H1 (cell line): ENCODE measurements around the gene KCNK3. TPM values are rescaled to one million over a fixed set of nuclear protein-coding genes. Genes with fewer than 3 reads are reported as not detected.

Experiments used
- CTCF ChIA-PET: fragments of 300-600 bp; sonication (Branson Sonifier 250); formaldehyde crosslinking; loops from one replicate; lab custom pipeline; 2021; ENCODE audit not compliant: partially characterized antibody; lab: Charles Lee
- POLR2A ChIA-PET: fragments of 300-600 bp; sonication (Branson Sonifier 250); formaldehyde crosslinking; loops from one replicate; lab custom pipeline; 2021; ENCODE audit warnings: inconsistent platforms; ENCODE audit not compliant: partially characterized antibody; lab: Charles Lee
- DNase-seq, 2 experiments: peaks; one replicate each; pipeline versions ENCODE4 v3.0.0 to v3.0.0-alpha.2; 2010 to 2022; ENCODE audit warnings: low spot score in 2 of 2, low read depth in 1 of 2, mixed read lengths in 1 of 2
- FAIRE-seq: peaks from 2 replicates; lab custom pipeline; 2011; peaks lifted over from hg19 to GRCh38; lab: Jason Lieb, UNC
- H2AFZ ChIP-seq: 2 replicates; pipeline ENCODE4 v1.8.1; 2012; ENCODE audit warnings: low read length, inconsistent platforms
- H2AK5ac ChIP-seq: 2 replicates; pipeline ENCODE4 v1.6.1; 2013; ENCODE audit warnings: low read depth, low read length
- H2BK120ac ChIP-seq: replicated peaks from 2 replicates; pipeline ENCODE3; 2013; ENCODE audit warnings: low read depth, low read length, inconsistent platforms
- H2BK12ac ChIP-seq: 2 replicates; pipeline ENCODE4 v1.6.1; 2013; ENCODE audit warnings: low read depth, low read length
- H2BK15ac ChIP-seq: 2 replicates; pipeline ENCODE4 v1.6.1; 2013; ENCODE audit warnings: low read length
- H2BK20ac ChIP-seq: 2 replicates; pipeline ENCODE4 v1.6.1; 2013; ENCODE audit warnings: low read length
- H2BK5ac ChIP-seq: 2 replicates; pipeline ENCODE4 v1.6.1; 2013; ENCODE audit warnings: low read depth, low read length
- H3K14ac ChIP-seq: 2 replicates; pipeline ENCODE4 v1.6.1; 2013; ENCODE audit warnings: inconsistent platforms; ENCODE audit not compliant: insufficient read length
- H3K18ac ChIP-seq: 2 replicates; pipeline ENCODE4 v1.6.1; 2013; ENCODE audit warnings: low read length; ENCODE audit errors: extremely low read depth
- H3K23ac ChIP-seq: 2 replicates; pipeline ENCODE4 v1.6.1; 2013; ENCODE audit warnings: inconsistent platforms; ENCODE audit not compliant: insufficient read length
- H3K23me2 ChIP-seq: 2 replicates; pipeline ENCODE4 v1.6.1; 2013; ENCODE audit warnings: low read depth, low read length
- H3K27ac ChIP-seq: 2 replicates; pipeline ENCODE4 v1.6.1; 2011; ENCODE audit warnings: low read depth, low read length, inconsistent platforms
- H3K27me3 ChIP-seq, 4 experiments: replicated peaks in 1 of 4; 1 replicate in 1 of 4; 2 replicates in 3 of 4; pipeline versions ENCODE4 v1.6.1 to v1.8.1; 2011 to 2013; ENCODE audit warnings: low read length in 3 of 4, mild to moderate bottlenecking in 3 of 4, inconsistent platforms in 2 of 4, mixed read lengths in 2 of 4, moderate library complexity in 1 of 4; ENCODE audit not compliant: control insufficient read depth in 3 of 4, insufficient read depth in 3 of 4; ENCODE audit errors: extremely low read depth in 1 of 4
- H3K36me3 ChIP-seq, 4 experiments: 2 replicates each; pipeline versions ENCODE4 v1.6.1 to v1.8.1; 2011 to 2013; ENCODE audit warnings: mild to moderate bottlenecking in 4 of 4, low read length in 3 of 4, moderate library complexity in 2 of 4, control low read depth in 1 of 4, inconsistent platforms in 1 of 4; ENCODE audit not compliant: insufficient read depth in 4 of 4, control insufficient read depth in 2 of 4
- H3K4ac ChIP-seq: replicated peaks from 2 replicates; pipeline ENCODE3; 2013; ENCODE audit warnings: low read length, low read depth, mixed read lengths, inconsistent platforms; ENCODE audit not compliant: insufficient read length
- H3K4me1 ChIP-seq, 4 experiments: replicated peaks in 1 of 4; 1 replicate in 1 of 4; 2 replicates in 3 of 4; pipeline versions ENCODE4 v1.6.1 to v1.8.1; 2011 to 2013; ENCODE audit warnings: low read length in 3 of 4, inconsistent platforms in 2 of 4, mixed read lengths in 1 of 4; ENCODE audit not compliant: insufficient read depth in 4 of 4, control insufficient read depth in 3 of 4
- H3K4me2 ChIP-seq, 2 experiments: 2 replicates each; pipeline versions ENCODE4 v1.6.1 to v1.8.1; 2011 to 2013; ENCODE audit warnings: low read depth in 2 of 2, low read length in 2 of 2, control low read depth in 1 of 2, inconsistent platforms in 1 of 2, mild to moderate bottlenecking in 1 of 2; ENCODE audit not compliant: insufficient read depth in 1 of 2
- H3K4me3 ChIP-seq, 4 experiments: fragments of 200-600, 300-600 bp in 1 of 4; sonication (generic), shearing (Covaris generic), sonication (Bioruptor Twin) in 1 of 4; 2 replicates each; pipeline versions ENCODE4 v1.5.1 to v1.8.1; 2011 to 2016; ENCODE audit warnings: low read length in 4 of 4, low read depth in 3 of 4, control low read depth in 2 of 4, inconsistent platforms in 2 of 4, mild to moderate bottlenecking in 2 of 4, mixed read lengths in 1 of 4, moderate library complexity in 1 of 4; ENCODE audit not compliant: insufficient read depth in 2 of 4; ENCODE audit errors: extremely low read depth in 1 of 4
- H3K56ac ChIP-seq: replicated peaks from 2 replicates; pipeline ENCODE3; 2013; ENCODE audit warnings: low read depth, mild to moderate bottlenecking, mixed read lengths, low read length, inconsistent platforms; ENCODE audit not compliant: insufficient read length
- H3K79me1 ChIP-seq: 2 replicates; pipeline ENCODE4 v1.6.1; 2013; ENCODE audit warnings: low read depth, low read length, control low read depth
- H3K79me2 ChIP-seq, 2 experiments: 2 replicates each; pipeline versions ENCODE4 v1.6.1 to v1.8.1; 2012 to 2013; ENCODE audit warnings: low read length in 2 of 2, mild to moderate bottlenecking in 2 of 2, inconsistent platforms in 1 of 2; ENCODE audit not compliant: insufficient read depth in 2 of 2, control insufficient read depth in 1 of 2
- H3K9ac ChIP-seq, 4 experiments: replicated peaks in 1 of 4; 1 replicate in 1 of 4; 2 replicates in 3 of 4; pipeline versions ENCODE4 v1.6.1 to v1.8.1; 2011 to 2013; ENCODE audit warnings: low read depth in 3 of 4, low read length in 3 of 4, control low read depth in 2 of 4, mild to moderate bottlenecking in 2 of 4, moderate library complexity in 2 of 4, inconsistent platforms in 1 of 4; ENCODE audit errors: extremely low read depth in 1 of 4
- H3K9me3 ChIP-seq, 2 experiments: 2 replicates each; pipeline versions ENCODE4 v1.6.1 to v1.8.1; 2012 to 2013; ENCODE audit warnings: mild to moderate bottlenecking in 2 of 2, moderate library complexity in 2 of 2, control low read depth in 1 of 2, inconsistent platforms in 1 of 2, low read depth in 1 of 2, low read length in 1 of 2, mixed read lengths in 1 of 2; ENCODE audit not compliant: insufficient read depth in 2 of 2
- H4K20me1 ChIP-seq, 2 experiments: replicated peaks in 1 of 2; 2 replicates each; pipeline versions ENCODE3 to v1.8.1; 2011 to 2013; ENCODE audit warnings: inconsistent platforms in 2 of 2, low read length in 2 of 2, mild to moderate bottlenecking in 1 of 2; ENCODE audit not compliant: insufficient read depth in 2 of 2, control insufficient read depth in 1 of 2
- H4K5ac ChIP-seq: 2 replicates; pipeline ENCODE4 v1.6.1; 2013; ENCODE audit warnings: low read length, low read depth, mixed read lengths, inconsistent platforms; ENCODE audit not compliant: insufficient read length
- H4K8ac ChIP-seq: 2 replicates; pipeline ENCODE4 v1.8.0; 2013; ENCODE audit warnings: mild to moderate bottlenecking, moderate library complexity, low read length, inconsistent platforms; ENCODE audit not compliant: insufficient read depth; ENCODE audit errors: extremely low read depth
- H4K91ac ChIP-seq: replicated peaks from 2 replicates; pipeline ENCODE3; 2013; ENCODE audit warnings: low read length, mixed read lengths, inconsistent platforms; ENCODE audit not compliant: insufficient read length
- BRCA1 ChIP-seq: IDR thresholded peaks from 2 replicates; pipeline ENCODE4 v1.6.1; 2012; ENCODE audit warnings: low read depth, low read length, improper control_type of control experiment
- CREB1 ChIP-seq: IDR thresholded peaks from 2 replicates; pipeline ENCODE4 v1.6.1; 2012; ENCODE audit warnings: inconsistent platforms
- EP300 ChIP-seq, 2 experiments: IDR thresholded peaks; 1 replicate in 1 of 2; 2 replicates in 1 of 2; pipeline ENCODE4 v1.6.1; 2011 to 2012; ENCODE audit warnings: low read depth in 2 of 2, low read length in 2 of 2, mild to moderate bottlenecking in 2 of 2, borderline replicate concordance in 1 of 2, inconsistent platforms in 1 of 2, moderate library complexity in 1 of 2
- POLR2A ChIP-seq, 2 experiments: IDR thresholded peaks; 1 replicate in 1 of 2; 2 replicates in 1 of 2; pipeline ENCODE4 v1.6.1; 2011; ENCODE audit warnings: low read depth in 2 of 2, low read length in 2 of 2, mild to moderate bottlenecking in 2 of 2; ENCODE audit errors: control extremely low read depth in 1 of 2
- RAD21 ChIP-seq, 2 experiments: IDR thresholded peaks in 1 of 2; conservative IDR thresholded peaks in 1 of 2; 2 replicates each; pipeline ENCODE4 v1.6.1; 2011; ENCODE audit warnings: low read depth in 2 of 2, low read length in 2 of 2, improper control_type of control experiment in 1 of 2, inconsistent platforms in 1 of 2, mild to moderate bottlenecking in 1 of 2, moderate library complexity in 1 of 2
- RBBP5 ChIP-seq: IDR thresholded peaks from 2 replicates; pipeline ENCODE4 v1.7.1; 2012; ENCODE audit warnings: low read depth, mild to moderate bottlenecking, inconsistent platforms, low read length, moderate library complexity, borderline replicate concordance
- SP2 ChIP-seq: IDR thresholded peaks from 2 replicates; pipeline ENCODE4 v1.6.1; 2012; ENCODE audit warnings: mild to moderate bottlenecking, low read length, inconsistent platforms
- SRF ChIP-seq: IDR thresholded peaks from 2 replicates; pipeline ENCODE4 v1.6.1; 2011; ENCODE audit warnings: mild to moderate bottlenecking, low read depth, low read length, moderate library complexity
- TBP ChIP-seq: IDR thresholded peaks from 2 replicates; pipeline ENCODE4 v1.6.1; 2011; ENCODE audit warnings: low read depth, low read length, improper control_type of control experiment
- TCF12 ChIP-seq: IDR thresholded peaks from 2 replicates; pipeline ENCODE4 v1.6.1; 2011; ENCODE audit warnings: low read depth, mild to moderate bottlenecking, low read length
- TEAD4 ChIP-seq: IDR thresholded peaks from 2 replicates; pipeline ENCODE4 v1.6.1; 2012; ENCODE audit warnings: low read depth, low read length, inconsistent platforms, mixed read lengths
- WGBS, 2 experiments: shearing (Covaris generic) in 1 of 2; methylation state at CpG; one replicate each; pipeline versions ENCODE4 v1.1.6 to v1.1.7; 2013 to 2015; ENCODE audit warnings: low lambda C conversion rate in 2 of 2, mixed read lengths in 2 of 2, inconsistent platforms in 1 of 2, low coverage in 1 of 2, missing lambda C conversion rate in 1 of 2; ENCODE audit not compliant: insufficient replicate concordance in 2 of 2, insufficient coverage in 1 of 2, insufficient read length in 1 of 2; ENCODE audit errors: extremely low coverage in 1 of 2, missing lambda C conversion rate in 1 of 2; 5-methylcytosine and 5-hydroxymethylcytosine counted together
- polyA plus RNA-seq, 7 experiments: library from polyadenylated mRNA; depleted of rRNA in 3 of 7; stranded (reverse) in 5 of 7; unstranded in 2 of 7; fragments of >200 nt in 5 of 7; fragments of 200-250 nt in 2 of 7; gene quantifications; 1 replicate in 5 of 7; 2 replicates in 1 of 7; 4 replicates in 1 of 7; pipeline versions ENCODE4 v1.2.1 to v1.2.3, GENCODE V29; 2011 to 2013; ENCODE audit warnings: missing spikeins in 2 of 7, mixed read lengths in 2 of 7
- total RNA-seq: library from RNA; stranded (reverse); fragmentation: NEBNext Ultra II Directional; extraction: Animal tissue kit (Norgen Biotek cat#: 25700); gene quantifications from 2 replicates; pipeline ENCODE4 v1.2.1, GENCODE V29; 2021
- TF ChIP-seq, protein P1 (sequence below): IDR thresholded peaks from 2 replicates; pipeline ENCODE4 v1.6.1; 2011; ENCODE audit warnings: low read length, improper control_type of control experiment

KCNK3 gene
- total and polyA plus RNA-seq, 2 of the 8 experiments (the other 6 are each of a cell fraction or from before 2014, with no cell fraction given), result 0.29 to 0.30 TPM

GRCh38 chr2:26754972-26755670, 62.6 kb downstream of the KCNK3 start:
- Histone ChIP-seq H2AK5ac (no peak overlapping the region), H3K36me3 (no peaks in the 10 kb centered on the region), H4K8ac (no peak overlapping the region), H2AFZ (no peak overlapping the region), H3K27me3 (peaks cover 0 to 14% (median 10%) of the 10 kb centered on the region in 4 experiments; a peak in 6 of 7 replicates), H2BK12ac (0 out of 2 replicates have a peak overlapping the region, but pooled peaks have one; percentile 32), H3K4me1 (peaks cover 11 to 22% (median 17%) of the 10 kb centered on the region in 4 experiments), H3K23ac (no peak overlapping the region), H3K9me3 (peaks cover 3% of the 10 kb centered on the region in 2 experiments; a peak in 2 of 4 replicates), H4K91ac (no peak overlapping the region), H3K23me2 (no peaks in the 10 kb centered on the region), H3K27ac (no peak overlapping the region), H3K18ac (no peak overlapping the region), H3K56ac (no peak overlapping the region), H3K79me1 (no peaks in the 10 kb centered on the region), H4K5ac (no peak overlapping the region), H3K4me3 (no peak overlapping the region), H4K20me1 (no peaks in the 10 kb centered on the region), H2BK5ac (no peak overlapping the region), H2BK120ac (no peak overlapping the region), H3K9ac (no peak overlapping the region), H3K79me2 (no peaks in the 10 kb centered on the region), H2BK20ac (no peak overlapping the region), H3K4me2 (peak overlapping the region in 1 of 2 experiments; percentile 38; a peak in 2 of 4 replicates), H3K14ac (no peak overlapping the region), H2BK15ac (no peak overlapping the region), H3K4ac (no peak overlapping the region)
- ChIA-PET CTCF (interaction anchor here (0.6 to 3.0 kb wide), 6 partner anchors 9 to 177 kb away, joined by 3 to 9 read pairs (median 6); partner anchors contain the start of gene SLC35F6), POLR2A (interaction anchor here (1.3 kb wide), 1 partner anchor 30 kb away, joined by 5 read pairs; the partner anchor contains the start of gene CENPA)
- 61% methylated on average over 4 of the region's 4 CpGs; no CpG with 5 or more reads in 1 of the 2 experiments for WGBS, 2 experiments
- FAIRE-seq, result no peak
- DNase-seq, result no peak
- TF ChIP-seq TCF12 (no peak), RAD21 (IDR thresholded peaks at IDR 0.05 in 1 of 2, conservative IDR thresholded peaks at IDR 0.05 in 1 of 2; ENCODE audit: low read depth in 2 of 2, low read length in 2 of 2) (no peak), SRF (no peak), RBBP5 (no peak), SP2 (no peak), POLR2A (IDR thresholded peaks at IDR 0.05; ENCODE audit: control extremely low read depth in 1 of 2, low read depth in 2 of 2, low read length in 2 of 2) (no peak), CREB1 (no peak), TBP (no peak), EP300 (IDR thresholded peaks at IDR 0.05; ENCODE audit: borderline replicate concordance in 1 of 2, low read depth in 2 of 2, low read length in 2 of 2) (no peak), BRCA1 (no peak), TEAD4 (no peak)
- TF ChIP-seq, protein P1, sequence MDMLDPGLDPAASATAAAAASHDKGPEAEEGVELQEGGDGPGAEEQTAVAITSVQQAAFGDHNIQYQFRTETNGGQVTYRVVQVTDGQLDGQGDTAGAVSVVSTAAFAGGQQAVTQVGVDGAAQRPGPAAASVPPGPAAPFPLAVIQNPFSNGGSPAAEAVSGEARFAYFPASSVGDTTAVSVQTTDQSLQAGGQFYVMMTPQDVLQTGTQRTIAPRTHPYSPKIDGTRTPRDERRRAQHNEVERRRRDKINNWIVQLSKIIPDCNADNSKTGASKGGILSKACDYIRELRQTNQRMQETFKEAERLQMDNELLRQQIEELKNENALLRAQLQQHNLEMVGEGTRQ, result no peak
